Hepatocyte (in vitro differentiated cells): ENCODE measurements around the gene STRC. TPM values are rescaled to one million over a fixed set of nuclear protein-coding genes. Genes with fewer than 3 reads are reported as not detected.
"Not testable (repeated sequence)": the region's sequence is repeated elsewhere in the genome, so short reads cannot be mapped to it uniquely, and the experiment has no call there.

Source experiments
- DNase-seq: peaks from one replicate; pipeline ENCODE4 v3.0.0-alpha.2; 2016; ENCODE audit warnings: low spot score
- H2AFZ ChIP-seq: fragments of 200-600 bp; sonication (generic); 2 replicates; pipeline ENCODE4 v1.6.0; 2016; ENCODE audit warnings: antibody characterized with exemption, mild to moderate bottlenecking
- H3K27ac ChIP-seq: fragments of 200-600 bp; sonication (generic); 2 replicates; pipeline ENCODE4 v1.5.1; 2016; ENCODE audit warnings: mild to moderate bottlenecking
- H3K27me3 ChIP-seq: fragments of 200-600 bp; sonication (generic); 2 replicates; pipeline ENCODE4 v1.6.1; 2016
- H3K36me3 ChIP-seq: fragments of 200-600 bp; sonication (generic); replicated peaks from 2 replicates; pipeline ENCODE4 v1.5.1; 2016; ENCODE audit warnings: low read depth; ENCODE audit not compliant: insufficient read depth
- H3K4me1 ChIP-seq: fragments of 200-600 bp; sonication (generic); 2 replicates; pipeline ENCODE4 v1.5.1; 2016; ENCODE audit warnings: mild to moderate bottlenecking, moderate library complexity; ENCODE audit not compliant: insufficient read depth
- H3K4me2 ChIP-seq: fragments of 200-600 bp; sonication (generic); 2 replicates; pipeline ENCODE4 v1.6.0; 2016
- H3K4me3 ChIP-seq: fragments of 200-600 bp; sonication (generic); 2 replicates; pipeline ENCODE4 v1.5.1; 2016; ENCODE audit warnings: mild to moderate bottlenecking
- H3K79me2 ChIP-seq: fragments of 200-600 bp; sonication (generic); 2 replicates; pipeline ENCODE4 v1.6.0; 2017; ENCODE audit warnings: mild to moderate bottlenecking
- H3K9me2 ChIP-seq: fragments of 200-600 bp; sonication (generic); replicated peaks from 2 replicates; pipeline ENCODE4 v1.6.0; 2017; ENCODE audit warnings: mild to moderate bottlenecking; ENCODE audit not compliant: insufficient read depth
- H3K9me3 ChIP-seq: fragments of 200-600 bp; sonication (generic); 2 replicates; pipeline ENCODE4 v1.5.1; 2016; ENCODE audit warnings: low read depth, mild to moderate bottlenecking
- H4K20me1 ChIP-seq: fragments of 200-600 bp; sonication (generic); 2 replicates; pipeline ENCODE4 v1.6.0; 2016; ENCODE audit warnings: mild to moderate bottlenecking; ENCODE audit not compliant: insufficient read depth, poor library complexity, severe bottlenecking
- CTCF ChIP-seq: fragments of 200-600 bp; sonication (generic); IDR thresholded peaks from 2 replicates; pipeline ENCODE4 v1.5.1; 2016; ENCODE audit warnings: antibody characterized with exemption, mild to moderate bottlenecking; ENCODE audit not compliant: poor library complexity
- EZH2 ChIP-seq: fragments of 200-600 bp; sonication (generic); IDR thresholded peaks from 2 replicates; pipeline ENCODE4 v1.6.1; 2016; ENCODE audit warnings: antibody characterized with exemption, mild to moderate bottlenecking, borderline replicate concordance
- EZH2phosphoT487 ChIP-seq: fragments of 200-600 bp; sonication (generic); IDR thresholded peaks from one replicate; pipeline ENCODE4 v1.6.1; 2018; ENCODE audit warnings: antibody characterized with exemption, mild to moderate bottlenecking, low read depth, moderate library complexity; ENCODE audit not compliant: unreplicated experiment, severe bottlenecking
- WGBS: methylation state at CpG from one replicate; pipeline ENCODE4 v1.1.6; 2016; ENCODE audit warnings: low lambda C conversion rate; ENCODE audit errors: missing lambda C conversion rate; 5-methylcytosine and 5-hydroxymethylcytosine counted together
- polyA plus RNA-seq: library from polyadenylated mRNA; unstranded; fragments of >200 nt; fragmentation: Nextera tagmentation; extraction: Ambion mirVana; gene quantifications from 2 replicates; pipeline ENCODE4 v1.2.1, GENCODE V29; 2016
- small RNA-seq: library from RNA; depleted of rRNA; stranded (forward); fragments of <200 nt; gene quantifications from one replicate; pipeline ENCODE3, GENCODE V24; 2014
- total RNA-seq: library from RNA; depleted of rRNA; stranded (reverse); fragments of >200 nt; gene quantifications from 2 replicates; pipeline ENCODE4 v1.2.3, GENCODE V29; 2014

STRC gene
- total and polyA plus RNA-seq, 2 experiments from 2014 or later, result 0.23 to 0.47 TPM

- not testable (repeated sequence) for H4K20me1 ChIP-seq, H3K4me2 ChIP-seq, H3K4me1 ChIP-seq, H3K9me3 ChIP-seq, H3K36me3 ChIP-seq, H3K4me3 ChIP-seq, DNase-seq, H3K79me2 ChIP-seq, H3K27ac ChIP-seq, H2AFZ ChIP-seq, H3K9me2 ChIP-seq, H3K27me3 ChIP-seq
- WGBS, result 100% methylated on average over 2 of the region's 3 CpGs
Measured at GRCh38 chr15:43562753-43563152, 55.8 kb downstream of the STRC start.

GRCh38 chr15:43552986-43553385 is 65.6 kb downstream of the STRC start:
- H2AFZ ChIP-seq, result no peak overlapping the region
- WGBS, result 87% methylated on average over 2 of the region's 2 CpGs
- no peak overlapping the region for H3K4me2 ChIP-seq
- H3K9me3 ChIP-seq, result no peaks in the 10 kb centered on the region
- no peak for TF ChIP-seq EZH2phosphoT487
- TF ChIP-seq CTCF, result no peak
- no peak for TF ChIP-seq EZH2
- no peak for DNase-seq
- no peak overlapping the region for H3K4me3 ChIP-seq
- H3K36me3 ChIP-seq, result no peaks in the 10 kb centered on the region
- no peaks in the 10 kb centered on the region for H3K9me2 ChIP-seq
- H3K79me2 ChIP-seq, result no peaks in the 10 kb centered on the region
- H3K4me1 ChIP-seq, result no peaks in the 10 kb centered on the region
- H4K20me1 ChIP-seq, result no peaks in the 10 kb centered on the region
- H3K27me3 ChIP-seq, result no peaks in the 10 kb centered on the region
- no peak overlapping the region for H3K27ac ChIP-seq

- no peak overlapping the region for H3K27ac ChIP-seq
- no peak overlapping the region for H2AFZ ChIP-seq
- H3K4me3 ChIP-seq, result no peak overlapping the region
- no peak overlapping the region for H3K4me2 ChIP-seq
- DNase-seq, result no peak
- H3K27me3 ChIP-seq, result no peaks in the 10 kb centered on the region
- no peaks in the 10 kb centered on the region for H3K36me3 ChIP-seq
- no peaks in the 10 kb centered on the region for H3K4me1 ChIP-seq
- no peak for TF ChIP-seq CTCF
- no peak for TF ChIP-seq EZH2phosphoT487
- TF ChIP-seq EZH2, result no peak
- no peaks in the 10 kb centered on the region for H4K20me1 ChIP-seq
- no peaks in the 10 kb centered on the region for H3K9me3 ChIP-seq
- 97% methylated on average over 4 of the region's 4 CpGs for WGBS
- H3K9me2 ChIP-seq, result no peaks in the 10 kb centered on the region
- no peaks in the 10 kb centered on the region for H3K79me2 ChIP-seq
Measured at GRCh38 chr15:43552256-43552655, 66.3 kb downstream of the STRC start.

- H3K27me3 ChIP-seq, result no peaks in the 10 kb centered on the region
- no peaks in the 10 kb centered on the region for H3K9me3 ChIP-seq
- no peak for DNase-seq
- TF ChIP-seq CTCF (no peak), EZH2phosphoT487 (no peak), EZH2 (no peak)
- no peak overlapping the region for H3K4me2 ChIP-seq
- H3K4me1 ChIP-seq, result no peaks in the 10 kb centered on the region
- H3K79me2 ChIP-seq, result no peaks in the 10 kb centered on the region
- H3K27ac ChIP-seq, result no peak overlapping the region
- WGBS, result 81% methylated on average over 10 of the region's 10 CpGs
- no peaks in the 10 kb centered on the region for H3K36me3 ChIP-seq
- no peaks in the 10 kb centered on the region for H3K9me2 ChIP-seq
- no peaks in the 10 kb centered on the region for H4K20me1 ChIP-seq
- no peak overlapping the region for H2AFZ ChIP-seq
- no peak overlapping the region for H3K4me3 ChIP-seq
Measured at GRCh38 chr15:43550527-43551363, 67.9 kb downstream of the STRC start.

Small RNAs within 50 kb of the gene (small RNA-seq; reads per million reads assigned to genes)
- gene PDIA3P2 (not detected), gene RNU6-554P (not detected), gene RNU6-610P (not detected)

Other genes with a start within 250 kb of the STRC start
- 29.8 and 30.3 TPM in 2 replicates for gene ZSCAN29, start 247.8 kb downstream of the STRC start, total RNA-seq
- 6.1 and 9.8 TPM in 2 replicates for gene ZSCAN29, start 247.8 kb downstream of the STRC start, polyA plus RNA-seq
- gene TUBGCP4, start 247.7 kb downstream of the STRC start, total RNA-seq, result 12.0 and 13.4 TPM in 2 replicates
- 9.5 and 17.2 TPM in 2 replicates for gene TUBGCP4, start 247.7 kb downstream of the STRC start, polyA plus RNA-seq
- 36.9 and 46.8 TPM in 2 replicates for gene TP53BP1, start 125.6 kb downstream of the STRC start, total RNA-seq
- 16.5 and 16.6 TPM in 2 replicates for gene TP53BP1, start 125.6 kb downstream of the STRC start, polyA plus RNA-seq
- 6.7 and 9.5 TPM in 2 replicates for gene MAP1A, start 101.2 kb downstream of the STRC start, total RNA-seq
- 7.2 and 7.3 TPM in 2 replicates for gene MAP1A, start 101.2 kb downstream of the STRC start, polyA plus RNA-seq
- gene PPIP5K1, start 28.6 kb downstream of the STRC start, total RNA-seq, result 15.1 and 20.8 TPM in 2 replicates
- gene PPIP5K1, start 28.6 kb downstream of the STRC start, polyA plus RNA-seq, result 6.5 and 7.3 TPM in 2 replicates
- gene CKMT1B, start 24.8 kb downstream of the STRC start, total RNA-seq, result 4.3 and 5.3 TPM in 2 replicates
- 4.1 and 7.8 TPM in 2 replicates for gene CKMT1B, start 24.8 kb downstream of the STRC start, polyA plus RNA-seq
- gene CATSPER2, start 30.0 kb upstream of the STRC start, total RNA-seq, result 0.83 and 3.9 TPM in 2 replicates
- 0.99 and 2.1 TPM in 2 replicates for gene CATSPER2, start 30.0 kb upstream of the STRC start, polyA plus RNA-seq
- gene CKMT1A, start 75.1 kb upstream of the STRC start, total RNA-seq, result 3.3 and 7.7 TPM in 2 replicates
- 8.2 and 10.2 TPM in 2 replicates for gene CKMT1A, start 75.1 kb upstream of the STRC start, polyA plus RNA-seq
- gene PDIA3, start 127.6 kb upstream of the STRC start, total RNA-seq, result 433 and 496 TPM in 2 replicates
- gene PDIA3, start 127.6 kb upstream of the STRC start, polyA plus RNA-seq, result 1,326 and 1,358 TPM in 2 replicates
- gene ELL3, start 158.2 kb upstream of the STRC start, total RNA-seq, result 5.0 and 7.7 TPM in 2 replicates
- gene ELL3, start 158.2 kb upstream of the STRC start, polyA plus RNA-seq, result 4.5 and 6.4 TPM in 2 replicates
- 958 and 1,175 TPM in 2 replicates for gene SERF2, start 173.5 kb upstream of the STRC start, total RNA-seq
- gene SERF2, start 173.5 kb upstream of the STRC start, polyA plus RNA-seq, result 2,443 and 2,578 TPM in 2 replicates
- gene SERINC4, start 181.4 kb upstream of the STRC start, total RNA-seq, result 0.10 and 0.24 TPM in 2 replicates
- gene SERINC4, start 181.4 kb upstream of the STRC start, polyA plus RNA-seq, result not detected in 2 replicates
- 5.8 and 10.4 TPM in 2 replicates for gene HYPK, start 181.8 kb upstream of the STRC start, total RNA-seq
- 12.8 and 19.2 TPM in 2 replicates for gene HYPK, start 181.8 kb upstream of the STRC start, polyA plus RNA-seq
- 26.9 and 37.8 TPM in 2 replicates for gene MFAP1, start 205.9 kb upstream of the STRC start, total RNA-seq
- gene MFAP1, start 205.9 kb upstream of the STRC start, polyA plus RNA-seq, result 30.9 and 36.9 TPM in 2 replicates
- gene WDR76, start 208.2 kb upstream of the STRC start, total RNA-seq, result 4.7 and 7.6 TPM in 2 replicates
- 0.69 and 1.8 TPM in 2 replicates for gene WDR76, start 208.2 kb upstream of the STRC start, polyA plus RNA-seq